PC-3 (cell line): Measurements from ENCODE around the gene SFMBT1. TPM values are rescaled to one million over a fixed set of nuclear protein-coding genes. Genes with fewer than 3 reads are reported as not detected.
A peak's percentile ranks its signal among the peaks of the same experiment; 100 is the strongest.

Experiments
- ATAC-seq: fragments of 200-7000 bp; cut with Tn5 transposase; 2 replicates; pipeline ENCODE4 v1.9.1; 2020; ENCODE audit warnings: mild to moderate bottlenecking, moderate library complexity
- BruUV-seq: library from RNA; stranded (reverse); fragments of 400-500 nt; replicated peaks from 2 replicates; lab custom pipeline; 2021; lab: Mats Ljungman, UMichigan
- CTCF ChIA-PET: fragments of 300-600 bp; sonication (Branson Sonifier 250); formaldehyde crosslinking; loops from one replicate; lab custom pipeline; 2022; ENCODE audit warnings: antibody characterized with exemption; lab: Charles Lee
- POLR2A ChIA-PET: fragments of 300-600 bp; sonication (Branson Sonifier 250); formaldehyde crosslinking; loops from one replicate; lab custom pipeline; 2022; ENCODE audit warnings: antibody characterized with exemption; ENCODE audit not compliant: unreplicated experiment; lab: Charles Lee
- DNase-seq: peaks from one replicate; pipeline ENCODE4 v3.0.0-alpha.2; 2015
- H2AFZ ChIP-seq: fragments of 300-600 bp; sonication (generic); 2 replicates; pipeline ENCODE4 v1.6.0; 2016; ENCODE audit warnings: antibody characterized with exemption, low read length
- H3F3A ChIP-seq: fragments of 300-600 bp; sonication (generic); one replicate; pipeline ENCODE4 v1.6.0; 2017; ENCODE audit warnings: antibody characterized with exemption, low read length, control low read depth, mild to moderate bottlenecking; ENCODE audit not compliant: unreplicated experiment
- H3K27ac ChIP-seq: fragments of 300-600 bp; sonication (generic); 2 replicates; pipeline ENCODE4 v1.5.1; 2016; ENCODE audit warnings: mild to moderate bottlenecking, low read length
- H3K27me3 ChIP-seq: fragments of 300-600 bp; sonication (generic); 2 replicates; pipeline ENCODE4 v1.6.1; 2016; ENCODE audit warnings: low read length, mixed read lengths
- H3K36me3 ChIP-seq: fragments of 300-600 bp; sonication (generic); 2 replicates; pipeline ENCODE4 v1.6.1; 2016; ENCODE audit warnings: low read depth, mixed run types, low read length, mixed read lengths
- H3K4me1 ChIP-seq: fragments of 300-600 bp; sonication (generic); 2 replicates; pipeline ENCODE4 v1.5.1; 2016; ENCODE audit warnings: low read length; ENCODE audit not compliant: insufficient read depth
- H3K4me2 ChIP-seq: fragments of 300-600 bp; sonication (generic); 2 replicates; pipeline ENCODE4 v1.6.0; 2016; ENCODE audit warnings: low read length
- H3K4me3 ChIP-seq: fragments of 300-600 bp; sonication (generic); 2 replicates; pipeline ENCODE4 v1.5.1; 2016; ENCODE audit warnings: mild to moderate bottlenecking, low read length, mixed read lengths
- H3K79me2 ChIP-seq: fragments of 300-600 bp; sonication (generic); 2 replicates; pipeline ENCODE4 v1.6.1; 2017; ENCODE audit warnings: low read length, mixed read lengths
- H3K9ac ChIP-seq: fragments of 300-600 bp; sonication (generic); 2 replicates; pipeline ENCODE4 v1.6.0; 2016; ENCODE audit warnings: mild to moderate bottlenecking, low read length
- H3K9me2 ChIP-seq: fragments of 300-600 bp; sonication (generic); replicated peaks from 2 replicates; pipeline ENCODE4 v1.6.1; 2016; ENCODE audit warnings: mixed run types, low read length, mixed read lengths
- H3K9me3 ChIP-seq: fragments of 300-600 bp; sonication (generic); 2 replicates; pipeline ENCODE4 v1.6.1; 2016; ENCODE audit warnings: low read length, mixed read lengths
- H4K20me1 ChIP-seq: fragments of 300-600 bp; sonication (generic); 2 replicates; pipeline ENCODE4 v1.6.1; 2016; ENCODE audit warnings: low read length, mixed read lengths
- CTCF ChIP-seq: fragments of 300-600 bp; sonication (generic); conservative IDR thresholded peaks from 2 replicates; pipeline ENCODE4 v1.5.1; 2017; ENCODE audit warnings: antibody characterized with exemption, low read depth, mild to moderate bottlenecking, low read length
- EZH2 ChIP-seq: fragments of 300-600 bp; sonication (generic); IDR thresholded peaks from one replicate; pipeline ENCODE4 v1.6.1; 2017; ENCODE audit warnings: antibody characterized with exemption, mild to moderate bottlenecking, low read length; ENCODE audit not compliant: unreplicated experiment
- EZH2phosphoT487 ChIP-seq: fragments of 300-600 bp; sonication (generic); IDR thresholded peaks from 2 replicates; pipeline ENCODE4 v1.6.1; 2018; ENCODE audit warnings: mild to moderate bottlenecking, antibody characterized with exemption, low read length, borderline replicate concordance
- intact Hi-C: fragments of 100-400 bp; cut with micrococcal nuclease; formaldehyde crosslinking; loops from 2 replicates; pipeline ENCODE4 v1.9.0; 2023
- total RNA-seq: library from RNA; depleted of rRNA; stranded (reverse); fragments of >200 nt; gene quantifications from 2 replicates; pipeline ENCODE4 v1.2.3, GENCODE V29; 2014

Gene SFMBT1
- total RNA-seq, 1 experiment from 2014 or later = 10.8 TPM

- Histone ChIP-seq H3K27me3 (no peaks in the 10 kb centered on the region), H3K9me2 (no peaks in the 10 kb centered on the region), H3K9ac (no peak overlapping the region), H3F3A (peaks cover under 1% of the 10 kb centered on the region), H2AFZ (no peak overlapping the region), H3K4me3 (no peak overlapping the region), H3K27ac (no peak overlapping the region), H3K4me1 (no peaks in the 10 kb centered on the region), H3K79me2 (peaks cover 62% of the 10 kb centered on the region), H3K36me3 (no peaks in the 10 kb centered on the region), H3K9me3 (no peaks in the 10 kb centered on the region), H3K4me2 (no peak overlapping the region), H4K20me1 (no peaks in the 10 kb centered on the region)
- DNase-seq (no peak), ATAC-seq (peak; percentile 46; the same call in 1 of the 2 replicates)
- ChIA-PET CTCF (no interaction called here), POLR2A (interaction anchor here (0.7 kb wide), 1 partner anchor 52 kb away, joined by 3 read pairs; no protein-coding TSS in a partner anchor)
- BruUV-seq = no TSS peak
- intact Hi-C loops = no loop called here
- no peak for TF ChIP-seq CTCF
- TF ChIP-seq EZH2 = no peak
- no peak for TF ChIP-seq EZH2phosphoT487
These were observed 13.3 kb downstream of the SFMBT1 start for GRCh38 chr3:53032609-53033008.

GRCh38 chr3:53030619-53031449, 15.0 kb downstream of the SFMBT1 start:
- H3K9me2 ChIP-seq = no peaks in the 10 kb centered on the region
- H3K9ac ChIP-seq = no peak overlapping the region
- TF ChIP-seq EZH2phosphoT487 (no peak), CTCF (no peak), EZH2 (no peak)
- no peak overlapping the region for H2AFZ ChIP-seq
- CTCF ChIA-PET = no interaction called here
- POLR2A ChIA-PET = no interaction called here
- BruUV-seq = no TSS peak
- H3K9me3 ChIP-seq = no peaks in the 10 kb centered on the region
- H3K4me3 ChIP-seq = no peak overlapping the region
- H3K27ac ChIP-seq = no peak overlapping the region
- H3K4me1 ChIP-seq = no peaks in the 10 kb centered on the region
- no peak overlapping the region for H3K4me2 ChIP-seq
- ATAC-seq (peak; percentile 64; the same call in 1 of the 2 replicates), DNase-seq (no peak)
- no peaks in the 10 kb centered on the region for H3K36me3 ChIP-seq
- H3F3A ChIP-seq = peaks cover 3% of the 10 kb centered on the region
- peaks cover 57% of the 10 kb centered on the region for H3K79me2 ChIP-seq
- no peaks in the 10 kb centered on the region for H4K20me1 ChIP-seq
- H3K27me3 ChIP-seq = no peaks in the 10 kb centered on the region
- intact Hi-C loops = no loop called here

GRCh38 chr3:53028641-53029040, 17.2 kb downstream of the SFMBT1 start:
- Histone ChIP-seq H3K9me2 (no peaks in the 10 kb centered on the region), H3F3A (peaks cover 3% of the 10 kb centered on the region), H2AFZ (no peak overlapping the region), H3K4me2 (no peak overlapping the region), H3K27me3 (no peaks in the 10 kb centered on the region), H4K20me1 (no peaks in the 10 kb centered on the region), H3K36me3 (no peaks in the 10 kb centered on the region), H3K27ac (no peak overlapping the region), H3K9ac (no peak overlapping the region), H3K4me3 (no peak overlapping the region), H3K9me3 (no peaks in the 10 kb centered on the region), H3K79me2 (peaks cover 73% of the 10 kb centered on the region), H3K4me1 (no peaks in the 10 kb centered on the region)
- TF ChIP-seq CTCF = no peak
- no peak for TF ChIP-seq EZH2phosphoT487
- TF ChIP-seq EZH2 = no peak
- DNase-seq (no peak), ATAC-seq (no peak)
- no TSS peak for BruUV-seq
- CTCF ChIA-PET = no interaction called here
- intact Hi-C loops = no loop called here
- POLR2A ChIA-PET = no interaction called here
